IMR-90 (cell line): ENCODE data around the gene DOCK7. TPM values are rescaled to one million over a fixed set of nuclear protein-coding genes. Genes with fewer than 3 reads are reported as not detected.

Source experiments
- ATAC-seq: fragments of 200-7000 bp; cut with Tn5 transposase; 2 replicates; pipeline ENCODE4 v1.9.1; 2020; ENCODE audit warnings: low read depth, mild to moderate bottlenecking, moderate library complexity
- BruUV-seq: library from RNA; stranded (reverse); fragments of 400-500 nt; replicated peaks from 2 replicates; lab custom pipeline; 2021; lab: Mats Ljungman, UMichigan
- CTCF ChIA-PET: fragments of 300-600 bp; formaldehyde crosslinking; extraction: SDS; loops from one replicate; lab custom pipeline; 2021; ENCODE audit warnings: antibody characterized with exemption; lab: Yijun Ruan, JAX
- POLR2A ChIA-PET: fragments of 300-600 bp; sonication (Branson Sonifier 250); formaldehyde crosslinking; loops from one replicate; lab custom pipeline; 2022; ENCODE audit warnings: antibody characterized with exemption; ENCODE audit not compliant: unreplicated experiment; lab: Charles Lee
- DNase-seq: peaks from one replicate; pipeline ENCODE4 v3.0.0; 2013
- H2AFZ ChIP-seq: replicated peaks from 2 replicates; pipeline ENCODE3; 2013; ENCODE audit warnings: low read length, mild to moderate bottlenecking; ENCODE audit not compliant: poor library complexity
- H2AK5ac ChIP-seq: 2 replicates; pipeline ENCODE4 v1.6.1; 2013; ENCODE audit warnings: low read depth, low read length, inconsistent platforms
- H2AK9ac ChIP-seq: replicated peaks from 2 replicates; pipeline ENCODE3; 2013; ENCODE audit warnings: mild to moderate bottlenecking, low read depth, low read length, moderate library complexity; ENCODE audit not compliant: poor library complexity
- H2BK120ac ChIP-seq: 2 replicates; pipeline ENCODE4 v1.6.1; 2013; ENCODE audit warnings: low read depth, low read length, inconsistent platforms
- H2BK15ac ChIP-seq: 3 replicates; pipeline ENCODE4 v1.6.1; 2013; ENCODE audit warnings: low read depth, low read length, inconsistent platforms
- H2BK20ac ChIP-seq: 2 replicates; pipeline ENCODE4 v1.6.1; 2013; ENCODE audit warnings: low read depth, mild to moderate bottlenecking, inconsistent platforms, low read length, moderate library complexity
- H2BK5ac ChIP-seq: 2 replicates; pipeline ENCODE4 v1.6.1; 2013; ENCODE audit warnings: mild to moderate bottlenecking, low read depth, low read length, inconsistent platforms; ENCODE audit not compliant: poor library complexity, severe bottlenecking
- H3K14ac ChIP-seq: replicated peaks from 2 replicates; pipeline ENCODE4 v1.6.1; 2013; ENCODE audit warnings: low read depth, low read length, inconsistent platforms
- H3K18ac ChIP-seq: 2 replicates; pipeline ENCODE4 v1.6.1; 2013; ENCODE audit warnings: low read depth, low read length, control low read depth
- H3K23ac ChIP-seq: 2 replicates; pipeline ENCODE4 v1.6.1; 2013; ENCODE audit warnings: low read depth, low read length, inconsistent platforms
- H3K27ac ChIP-seq: 2 replicates; pipeline ENCODE4 v1.5.1; 2013; ENCODE audit warnings: mild to moderate bottlenecking, control low read depth, low read length; ENCODE audit not compliant: insufficient read depth
- H3K27me3 ChIP-seq: 2 replicates; pipeline ENCODE4 v1.6.1; 2013; ENCODE audit warnings: low read length; ENCODE audit not compliant: control insufficient read depth, insufficient read depth
- H3K36me3 ChIP-seq: 2 replicates; pipeline ENCODE4 v1.6.1; 2013; ENCODE audit warnings: low read length, mixed read lengths; ENCODE audit not compliant: control insufficient read depth, insufficient read depth
- H3K4ac ChIP-seq: 2 replicates; pipeline ENCODE4 v1.6.1; 2013; ENCODE audit warnings: low read depth, low read length, inconsistent platforms
- H3K4me1 ChIP-seq: 2 replicates; pipeline ENCODE4 v1.6.1; 2013; ENCODE audit warnings: low read length, mixed read lengths; ENCODE audit not compliant: control insufficient read depth, insufficient read depth
- H3K4me2 ChIP-seq: 2 replicates; pipeline ENCODE4 v1.6.1; 2013; ENCODE audit warnings: low read depth, mild to moderate bottlenecking, control low read depth, low read length, moderate library complexity
- H3K4me3 ChIP-seq: 2 replicates; pipeline ENCODE4 v1.5.1; 2013; ENCODE audit warnings: low read depth, mild to moderate bottlenecking, control low read depth, low read length, moderate library complexity; ENCODE audit not compliant: insufficient read depth
- H3K56ac ChIP-seq: 2 replicates; pipeline ENCODE4 v1.6.1; 2013; ENCODE audit warnings: low read length, inconsistent platforms; ENCODE audit not compliant: insufficient read depth; ENCODE audit errors: extremely low read depth
- H3K79me1 ChIP-seq, 2 experiments: 2 replicates each; pipeline ENCODE4 v1.6.1; 2013; ENCODE audit warnings: low read length in 2 of 2, inconsistent platforms in 1 of 2, low read depth in 1 of 2
- H3K9ac ChIP-seq: 2 replicates; pipeline ENCODE4 v1.6.1; 2013; ENCODE audit warnings: low read depth, low read length, control low read depth
- H3K9me1 ChIP-seq: 2 replicates; pipeline ENCODE4 v1.6.1; 2013; ENCODE audit warnings: low read length, inconsistent platforms; ENCODE audit not compliant: insufficient read depth
- H3K9me3 ChIP-seq: 2 replicates; pipeline ENCODE4 v1.6.1; 2013; ENCODE audit warnings: low read length; ENCODE audit not compliant: control insufficient read depth, insufficient read depth
- H4K20me1 ChIP-seq: 2 replicates; pipeline ENCODE4 v1.6.1; 2013; ENCODE audit warnings: low read length, inconsistent platforms; ENCODE audit not compliant: insufficient read depth
- H4K5ac ChIP-seq: 2 replicates; pipeline ENCODE4 v1.6.1; 2013; ENCODE audit warnings: mild to moderate bottlenecking, low read depth, low read length, control low read depth
- H4K8ac ChIP-seq, 2 experiments: 2 replicates each; pipeline ENCODE4 v1.6.1; 2013; ENCODE audit warnings: low read depth in 2 of 2, low read length in 2 of 2, control low read depth in 1 of 2, inconsistent platforms in 1 of 2
- H4K91ac ChIP-seq: 2 replicates; pipeline ENCODE4 v1.6.1; 2013; ENCODE audit warnings: low read depth, low read length, inconsistent platforms; ENCODE audit not compliant: insufficient read depth
- BHLHE40 ChIP-seq: fragments of 150-350 bp; IDR thresholded peaks from 2 replicates; pipeline ENCODE4 v1.6.1; 2016; ENCODE audit warnings: mild to moderate bottlenecking, low read depth, low read length
- ELK1 ChIP-seq: fragments of 150-350 bp; IDR thresholded peaks from 2 replicates; pipeline ENCODE4 v1.6.1; 2016; ENCODE audit warnings: low read depth, mild to moderate bottlenecking, low read length, moderate library complexity, borderline replicate concordance
- WGBS, 2 experiments: methylation state at CpG; one replicate each; pipeline versions ENCODE4 v1.1.5 to v1.1.7; 2013; ENCODE audit warnings: missing lambda C conversion rate in 2 of 2; ENCODE audit not compliant: insufficient read length in 1 of 2; ENCODE audit errors: extremely low coverage in 2 of 2; 5-methylcytosine and 5-hydroxymethylcytosine counted together
- dilution Hi-C: fragments of 300-500 bp; cut with HindIII; formaldehyde crosslinking; loops from one replicate; pipeline ENCODE4 v1.14.3; 2018; ENCODE audit warnings: low sequenced_read_pairs; ENCODE audit not compliant: unreplicated experiment
- in situ Hi-C: fragments of 300-500 bp; cut with MboI; formaldehyde crosslinking; loops from 3 replicates; pipeline ENCODE4 v1.14.3; 2019; ENCODE audit warnings: low sequenced_read_pairs, inconsistent platforms, mixed read lengths
- intact Hi-C: fragments of 100-400 bp; cut with micrococcal nuclease; formaldehyde crosslinking; loops from 2 replicates; pipeline ENCODE4 v1.10.0; 2022
- polyA plus RNA-seq, 3 experiments: library from polyadenylated mRNA; depleted of rRNA; stranded (reverse); fragments of >200 nt; gene quantifications; 2 replicates each; pipeline ENCODE4 v1.2.3, GENCODE V29; 2012; ENCODE audit warnings: low replicate concordance in 1 of 3
- total RNA-seq: library from RNA; depleted of rRNA; stranded (reverse); fragments of >200 nt; gene quantifications from 2 replicates; pipeline ENCODE4 v1.2.3, GENCODE V29; 2012

Gene DOCK7
- total and polyA plus RNA-seq, 2 of the 4 experiments (the other 2 are of a cell fraction) = 38.0 to 97.7 TPM

DNA sequence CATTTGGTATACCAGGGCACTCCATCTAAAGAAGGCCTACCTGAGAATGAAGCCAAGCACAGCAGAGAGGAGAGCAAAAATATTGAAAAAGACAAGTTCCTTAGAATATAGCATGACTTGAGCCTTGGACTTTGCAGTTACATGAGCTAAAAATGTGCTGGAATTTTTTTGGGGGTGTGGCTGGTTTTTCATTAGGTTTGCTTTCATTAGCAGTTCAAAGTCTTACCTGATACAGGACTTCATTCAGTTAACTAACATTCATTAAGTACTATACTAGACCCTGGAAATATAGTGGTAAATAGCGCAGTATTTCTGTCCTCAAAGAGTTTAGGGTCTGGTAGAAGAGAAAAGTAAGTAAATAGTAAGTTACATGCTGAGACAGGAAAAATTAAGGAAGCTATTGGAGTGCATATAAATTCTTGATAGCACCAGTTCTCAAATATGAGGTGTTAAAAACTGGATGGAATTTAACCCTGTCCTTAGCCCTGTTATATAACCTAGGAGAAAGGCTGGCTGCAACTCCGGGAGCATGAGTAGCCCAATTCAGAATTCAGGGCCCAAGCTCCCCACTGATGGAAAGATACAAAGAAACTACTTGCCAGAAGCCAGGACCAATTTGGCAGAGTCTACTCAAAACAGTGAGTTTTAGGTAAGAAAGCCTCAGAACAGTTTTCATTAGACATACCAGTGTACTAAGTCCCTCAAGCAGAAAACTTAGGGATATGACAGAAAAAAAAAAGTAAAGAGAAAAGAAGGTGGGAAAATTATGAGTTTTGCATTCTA lies 3.1 kb upstream of the DOCK7 start:
- H3K14ac ChIP-seq = peak overlapping the region; percentile 85
- H2AK9ac ChIP-seq = peak overlapping the region; percentile 74
- H3K9me1 ChIP-seq = peaks cover 4% of the 10 kb centered on the region; the same call in 1 of the 2 replicates
- peaks cover 10 to 27% of the 10 kb centered on the region in 2 experiments; a peak in 3 of 4 replicates for H3K79me1 ChIP-seq
- peak overlapping the region; percentile 89; the same call in 1 of the 2 replicates for H3K27ac ChIP-seq
- no peak for DNase-seq
- H3K4me3 ChIP-seq = no peak overlapping the region
- intact Hi-C loops = no loop called here
- no peak overlapping the region; the same call in 1 of the 2 replicates for H3K56ac ChIP-seq
- peak overlapping the region; percentile 96 for H3K23ac ChIP-seq
- peak overlapping the region in 1 of 2 experiments; percentile 81; a peak in 2 of 4 replicates for H4K8ac ChIP-seq
- no peak for ATAC-seq
- H2BK120ac ChIP-seq = peak overlapping the region; percentile 92
- H2BK20ac ChIP-seq = peak overlapping the region; percentile 90
- peak overlapping the region; percentile 75; the same call in 1 of the 3 replicates for H2BK15ac ChIP-seq
- dilution Hi-C loops = no loop called here
- H3K4ac ChIP-seq = peak overlapping the region; percentile 93; the same call in 1 of the 2 replicates
- no CpG with 5 or more reads among the region's 2 CpGs for WGBS, 2 experiments
- POLR2A ChIA-PET = interaction anchor here (0.6 kb wide), 1 partner anchor 30 kb away, joined by 5 read pairs; no protein-coding TSS in a partner anchor
- CTCF ChIA-PET = no interaction called here
- BruUV-seq = no TSS peak
- H2AFZ ChIP-seq = no peak overlapping the region
- H3K18ac ChIP-seq = peak overlapping the region; percentile 88; the same call in 1 of the 2 replicates
- H3K9ac ChIP-seq = no peak overlapping the region
- no peak overlapping the region for H4K5ac ChIP-seq
- H4K20me1 ChIP-seq = peaks cover 9% of the 10 kb centered on the region
- H3K4me1 ChIP-seq = peaks cover 11% of the 10 kb centered on the region
- peak overlapping the region; percentile 40; the same call in 1 of the 2 replicates for H2AK5ac ChIP-seq
- H3K9me3 ChIP-seq = no peaks in the 10 kb centered on the region
- H3K27me3 ChIP-seq = no peaks in the 10 kb centered on the region
- peak overlapping the region; percentile 89 for H3K4me2 ChIP-seq
- in situ Hi-C loops = no loop called here
- H4K91ac ChIP-seq = peak overlapping the region; percentile 75
- H2BK5ac ChIP-seq = peak overlapping the region; percentile 94
- TF ChIP-seq ELK1 (no peak), BHLHE40 (no peak)
- no peaks in the 10 kb centered on the region for H3K36me3 ChIP-seq
